GM23248 (cell line): ENCODE results near the gene SH3TC2.

Source experiments
- EZH2 ChIP-seq: fragments of 200-600 bp; sonication (generic); IDR thresholded peaks from 2 replicates; pipeline ENCODE4 v1.6.1; 2018; ENCODE audit warnings: antibody characterized with exemption, mild to moderate bottlenecking; ENCODE audit not compliant: insufficient read depth, poor library complexity, severe bottlenecking
- EZH2phosphoT487 ChIP-seq: fragments of 200-600 bp; sonication (generic); IDR thresholded peaks from 2 replicates; pipeline ENCODE4 v1.6.1; 2018; ENCODE audit warnings: antibody characterized with exemption, moderate library complexity, mild to moderate bottlenecking, low read depth; ENCODE audit not compliant: insufficient read depth

DNA sequence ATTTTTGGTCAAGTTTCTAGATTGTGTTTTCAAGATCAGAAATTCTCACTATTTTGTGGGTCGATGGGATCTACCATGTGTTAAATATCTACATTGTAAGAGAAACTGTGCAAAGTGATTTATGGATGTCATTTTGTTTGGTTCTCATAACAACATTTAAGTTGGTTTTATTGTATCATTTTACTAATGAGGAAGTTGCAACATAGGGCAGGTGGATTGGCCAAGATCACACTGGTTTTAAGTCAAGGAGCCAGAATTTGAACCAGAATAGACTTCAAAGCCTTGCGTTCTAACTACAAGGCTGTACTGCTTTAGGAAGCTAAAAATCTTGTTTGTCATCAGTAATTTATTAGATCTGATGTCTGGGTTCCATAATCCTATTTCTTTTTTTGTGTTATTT, 23.4 kb downstream of the SH3TC2 start:
- TF ChIP-seq EZH2: no peak
- no peak for TF ChIP-seq EZH2phosphoT487
